ENCODE results near the gene PWP1.
"Not testable (repeated sequence)": the region's sequence is repeated elsewhere in the genome, so short reads cannot be mapped to it uniquely, and the experiment has no call there.

PWP1 gene

DNA sequence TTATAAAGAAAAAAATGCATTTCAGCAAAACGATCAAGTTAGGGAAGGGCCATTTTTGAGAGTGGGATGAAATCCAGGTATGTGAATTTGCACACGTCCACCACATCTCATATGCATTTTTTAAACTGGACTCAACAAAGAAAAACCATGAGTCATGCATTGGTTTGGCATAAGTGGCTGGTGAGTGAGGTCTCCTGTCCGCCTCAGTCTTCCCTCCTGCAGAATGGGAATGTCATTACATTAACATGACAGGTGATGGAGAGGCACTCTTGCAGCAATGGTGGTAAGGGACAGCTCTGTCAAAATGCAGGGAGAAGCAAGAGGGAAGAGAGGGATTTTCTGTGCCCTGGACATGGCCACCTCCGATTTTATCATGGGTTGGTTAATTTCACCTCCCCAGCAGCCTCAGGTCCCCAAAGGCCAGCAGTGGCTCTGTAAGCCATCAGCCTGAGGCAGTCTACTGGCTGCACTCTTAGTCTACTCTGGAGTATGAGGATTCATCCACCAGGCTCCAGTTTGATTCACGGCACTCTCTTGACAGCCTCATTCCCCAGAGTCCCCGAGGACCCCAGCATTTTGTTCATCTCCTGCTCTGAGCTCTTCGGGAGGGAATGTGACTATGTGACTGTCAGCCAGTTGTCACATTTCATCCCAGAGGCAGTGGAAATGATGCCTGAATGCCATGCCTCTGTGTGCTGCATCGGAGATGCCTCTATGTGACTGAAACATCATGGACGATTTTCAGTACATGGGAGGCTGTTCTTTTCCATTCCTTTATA, 17.1 kb upstream of the PWP1 start:
- DNase-seq = no peak

DNA sequence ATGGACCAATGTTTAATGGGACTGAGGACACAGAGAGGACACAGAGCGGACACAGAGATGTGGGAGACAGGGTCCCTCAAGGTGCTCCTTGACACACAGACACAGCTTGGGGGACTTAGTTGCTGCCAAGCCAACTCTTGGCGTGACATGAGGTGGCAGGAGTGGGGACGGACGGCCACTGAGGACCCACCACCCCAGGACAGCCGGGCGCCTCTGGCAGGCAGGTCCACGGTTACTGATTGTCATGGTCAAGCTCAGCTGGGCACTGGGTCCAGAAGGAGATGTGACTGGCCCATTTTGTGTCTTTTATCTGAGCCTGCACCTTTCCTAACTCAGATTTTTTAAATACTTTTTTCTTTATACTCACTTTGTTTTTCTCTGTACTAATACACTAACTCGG, 15.7 kb upstream of the PWP1 start:
- DNase-seq = no peak

DNA sequence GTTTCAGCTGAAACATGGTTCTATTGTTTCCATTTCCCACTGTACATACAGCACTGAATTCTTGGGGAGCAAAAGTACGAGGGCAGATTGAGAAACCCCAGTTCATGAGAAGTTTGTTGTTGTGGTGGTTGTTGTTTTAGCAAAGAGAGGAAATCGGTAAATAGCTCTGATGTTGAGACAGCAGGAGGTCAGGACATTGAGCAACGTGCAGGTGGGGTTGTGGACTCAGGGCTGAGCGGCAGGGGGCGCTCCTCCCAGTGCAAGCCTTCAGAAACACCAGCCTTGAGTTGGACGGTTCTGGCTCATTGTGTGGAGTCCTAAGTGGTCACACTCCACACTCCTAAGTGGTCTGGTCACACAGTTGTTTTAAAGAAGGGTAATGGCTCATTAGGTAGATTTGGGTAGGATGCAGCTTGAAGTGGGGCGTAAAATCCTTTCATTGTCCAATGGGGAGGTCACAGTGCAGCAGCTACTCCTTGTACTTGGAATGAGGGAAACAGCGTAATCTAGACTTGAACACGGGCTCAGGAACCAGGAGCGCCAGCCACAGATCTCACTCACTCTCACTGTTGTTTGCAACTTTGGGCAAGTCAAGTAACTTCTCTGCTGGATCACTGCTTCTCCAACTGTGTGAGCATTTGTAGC, 14.5 kb upstream of the PWP1 start:
- no peak for DNase-seq

DNA sequence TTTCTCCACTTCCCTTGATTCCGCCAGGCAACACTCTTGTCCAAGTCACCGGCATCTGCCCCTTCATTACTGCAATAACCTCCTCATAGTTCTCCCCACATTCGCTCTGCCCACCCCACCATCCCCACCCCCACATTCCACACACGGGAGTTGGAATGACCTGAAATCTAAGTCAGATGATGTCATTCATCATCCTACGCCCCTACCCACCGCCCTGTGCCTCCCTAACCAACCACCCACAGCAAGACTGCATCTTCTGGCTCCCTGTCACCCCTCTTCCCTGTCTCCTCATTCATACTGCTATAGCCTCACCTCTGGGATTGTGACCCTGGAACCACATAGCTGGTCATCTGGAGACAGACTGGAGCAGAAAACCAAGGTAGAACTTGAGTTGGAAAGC, 7.9 kb upstream of the PWP1 start:
- DNase-seq = no peak

DNA sequence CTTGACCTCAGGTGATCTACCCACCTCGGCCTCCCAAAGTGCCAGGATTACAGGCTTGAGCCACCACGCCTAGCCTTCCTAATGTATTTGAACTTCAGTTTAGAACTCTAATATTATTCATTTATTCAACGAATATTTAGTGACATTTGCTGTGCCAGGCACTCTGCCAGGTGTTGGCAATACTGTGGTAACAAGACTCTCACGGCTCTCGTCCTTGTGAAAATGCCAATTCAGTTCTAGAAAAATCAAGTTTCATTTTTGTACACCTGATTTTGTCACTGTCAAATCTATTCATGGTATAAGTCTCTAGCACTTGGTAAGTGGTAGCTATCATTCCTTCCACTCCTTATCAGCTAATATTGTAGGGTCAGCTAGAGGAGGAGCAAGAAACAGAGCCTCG, 6.3 kb upstream of the PWP1 start:
- DNase-seq = peak; percentile 12

DNA sequence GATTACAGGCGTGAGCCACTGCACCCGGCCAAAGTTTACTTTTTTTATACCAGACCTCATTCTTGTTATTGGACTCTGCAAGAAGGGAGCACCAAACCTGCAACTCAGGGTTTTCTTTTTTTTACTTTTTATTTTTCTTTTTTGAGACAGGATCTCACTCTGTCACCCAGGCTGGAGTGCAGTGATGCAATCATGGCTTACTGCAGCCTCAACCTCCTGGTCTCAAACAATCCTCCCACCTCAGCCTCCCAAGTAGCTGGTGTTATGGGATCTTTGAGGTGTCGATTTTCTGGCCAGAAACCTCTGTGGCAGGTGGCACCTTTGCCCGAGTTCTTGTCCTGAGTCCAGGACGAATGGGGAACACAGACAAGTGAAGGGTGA, 4.2 kb upstream of the PWP1 start:
- DNase-seq = no peak

DNA sequence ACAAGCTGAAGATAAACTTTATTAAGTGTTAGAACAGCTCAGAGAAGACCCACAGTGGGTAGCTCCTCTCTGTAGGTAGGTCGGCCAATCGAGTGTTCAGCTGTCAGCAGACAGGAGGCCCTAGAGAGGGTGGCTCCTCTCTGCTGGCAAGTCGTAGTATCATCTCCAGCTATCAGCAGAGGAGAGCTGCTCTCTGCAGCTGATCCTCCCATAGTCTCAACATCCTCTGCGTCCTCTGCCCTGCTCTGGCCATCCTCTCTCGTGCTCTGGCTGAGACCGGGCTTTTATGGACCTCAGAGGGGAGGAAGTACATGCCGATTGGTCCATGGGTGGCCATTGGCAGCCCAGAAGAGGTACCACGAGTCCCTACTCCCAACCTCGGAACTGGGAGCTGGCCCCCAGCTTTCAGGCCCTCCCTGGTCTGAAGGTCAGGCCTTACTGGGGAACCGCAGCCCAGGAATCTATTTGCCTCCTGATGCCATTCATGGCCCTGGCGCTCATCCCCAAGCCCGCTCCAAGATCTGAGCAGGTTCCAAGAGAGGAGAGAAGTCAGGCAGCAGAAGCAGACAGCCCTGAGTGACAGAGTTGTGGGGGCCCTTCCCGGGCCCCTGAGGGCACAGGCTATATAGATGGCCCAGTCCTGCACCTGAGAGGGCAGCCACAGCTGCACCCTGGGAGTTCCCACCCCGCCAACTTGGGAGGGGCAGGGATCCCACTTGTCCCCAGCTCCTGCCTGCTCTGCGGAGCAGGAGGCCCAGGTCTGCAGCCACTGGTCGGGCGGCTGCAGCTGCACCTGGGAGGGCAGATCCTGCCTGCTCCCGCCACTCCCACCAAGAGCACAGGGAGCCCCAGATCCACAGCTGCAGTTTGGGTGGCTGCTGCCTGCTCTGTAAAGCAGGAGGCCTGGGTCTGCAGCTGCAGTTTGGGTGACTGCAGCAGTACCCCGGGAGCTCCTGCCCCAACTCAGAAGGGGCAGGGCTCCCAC, 3.5 kb upstream of the PWP1 start:
- DNase-seq = no peak

DNA sequence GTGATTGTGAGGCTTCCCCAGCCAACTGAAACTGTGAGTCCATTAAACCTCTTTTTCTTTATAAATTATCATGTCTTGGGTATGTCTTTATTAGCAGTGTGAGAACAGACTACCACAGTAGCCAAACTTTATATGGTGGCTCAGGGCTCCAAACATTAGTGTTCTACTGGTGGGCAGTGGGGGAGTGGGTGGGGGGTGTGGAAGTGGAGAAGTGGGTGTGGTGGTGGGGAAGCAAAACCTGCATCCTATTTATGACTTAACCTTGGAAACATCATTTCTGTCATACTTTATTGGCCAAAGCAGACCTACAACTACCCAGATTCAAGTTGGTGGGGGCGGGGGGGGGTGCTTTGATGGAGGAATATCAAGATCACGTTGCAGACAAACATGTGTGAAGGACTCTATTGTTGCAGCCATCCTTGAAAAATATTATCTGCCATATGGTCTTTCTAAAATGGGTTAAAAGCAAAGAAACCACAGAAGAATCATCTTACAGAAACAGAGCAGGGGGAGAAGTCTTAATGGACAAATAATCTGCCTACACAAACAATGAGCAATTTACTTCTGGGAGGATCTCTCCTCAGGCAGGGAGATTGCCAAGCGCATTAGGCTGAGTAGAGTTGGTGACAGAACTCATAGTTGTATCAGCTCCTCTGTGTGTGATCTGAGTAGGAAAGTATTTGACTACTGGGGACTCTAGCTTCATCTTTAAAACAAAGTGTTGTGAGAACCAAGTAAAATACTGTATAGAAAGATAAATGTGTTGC, 1.4 kb upstream of the PWP1 start:
- DNase-seq = peak; percentile 93

DNA sequence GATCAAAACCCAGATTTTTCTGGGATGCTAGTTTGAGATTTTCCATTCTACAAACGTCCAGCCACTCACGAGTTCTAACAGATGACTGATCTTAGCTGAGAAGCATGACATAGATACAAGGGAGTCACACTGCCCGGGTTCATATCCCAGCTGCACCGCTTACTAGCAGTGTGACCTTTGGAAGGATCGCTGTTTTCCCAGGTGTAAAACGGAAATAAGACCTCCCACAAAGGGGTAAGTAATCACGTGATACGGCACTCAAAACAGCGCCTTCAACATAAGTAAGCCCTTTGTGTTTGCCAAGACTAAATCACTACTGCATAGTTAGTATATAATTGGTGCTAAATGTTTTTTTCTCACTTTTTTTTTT, 624 bp upstream of the PWP1 start:
- DNase-seq = peak; percentile 86

DNA sequence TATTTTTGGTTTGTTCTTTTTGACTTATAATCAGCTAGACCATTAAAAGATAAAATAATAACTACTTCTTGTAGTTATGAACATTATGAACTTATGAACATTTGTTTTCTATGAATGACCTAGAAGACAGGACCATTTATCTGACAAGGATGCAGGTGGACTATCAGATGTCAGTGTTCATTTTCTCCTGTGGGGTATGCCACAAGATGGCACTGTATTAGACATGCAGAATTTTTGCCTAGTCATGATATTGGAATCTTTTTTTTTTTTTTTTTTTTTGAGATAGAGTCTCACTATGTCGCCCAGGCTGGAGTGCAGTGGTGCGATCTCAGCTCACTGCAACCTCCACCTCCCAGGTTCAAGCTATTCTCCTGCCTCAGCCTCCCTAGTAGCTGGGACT, 10.2 kb downstream of the PWP1 start:
- peak; percentile 46 for DNase-seq

DNA sequence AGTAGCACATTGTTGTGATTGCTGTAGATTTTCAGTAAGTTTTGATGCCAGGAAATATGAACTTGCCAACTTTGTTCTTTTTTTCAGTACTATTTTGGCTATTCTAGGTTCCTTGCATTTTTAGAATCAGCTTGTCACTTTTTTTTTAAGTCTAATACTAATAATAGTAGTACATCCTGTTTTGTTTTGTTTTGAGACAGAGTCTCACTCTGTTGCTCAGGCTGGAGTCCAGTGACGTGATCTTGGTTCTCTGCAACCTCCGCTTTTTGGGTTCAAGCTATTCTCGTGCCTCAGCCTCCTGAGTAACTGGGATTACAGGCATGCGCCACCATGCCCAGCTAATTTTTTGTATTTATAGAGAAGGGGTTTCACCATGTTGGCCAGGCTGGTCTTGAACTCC, 16.5 kb downstream of the PWP1 start:
- no peak for DNase-seq

DNA sequence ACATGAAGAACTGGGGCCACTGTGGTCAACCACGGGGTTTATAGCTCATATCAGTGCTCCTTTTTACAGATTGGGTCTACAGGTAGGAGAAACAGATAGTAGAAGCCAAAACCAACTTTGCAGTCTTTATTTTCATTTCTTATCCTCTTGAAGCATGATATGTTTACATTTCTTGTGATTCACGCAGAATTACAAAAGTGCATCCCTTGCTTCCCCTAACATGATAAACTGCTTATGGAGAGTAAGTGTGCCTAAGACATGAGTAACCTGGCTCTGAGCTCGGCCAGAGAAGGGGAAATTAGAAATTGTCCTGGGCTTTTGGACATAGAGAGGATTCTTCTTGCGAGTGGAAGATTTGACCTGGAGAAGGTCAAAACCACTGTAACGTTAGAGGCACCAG, 18.4 kb downstream of the PWP1 start:
- no peak for DNase-seq

DNA sequence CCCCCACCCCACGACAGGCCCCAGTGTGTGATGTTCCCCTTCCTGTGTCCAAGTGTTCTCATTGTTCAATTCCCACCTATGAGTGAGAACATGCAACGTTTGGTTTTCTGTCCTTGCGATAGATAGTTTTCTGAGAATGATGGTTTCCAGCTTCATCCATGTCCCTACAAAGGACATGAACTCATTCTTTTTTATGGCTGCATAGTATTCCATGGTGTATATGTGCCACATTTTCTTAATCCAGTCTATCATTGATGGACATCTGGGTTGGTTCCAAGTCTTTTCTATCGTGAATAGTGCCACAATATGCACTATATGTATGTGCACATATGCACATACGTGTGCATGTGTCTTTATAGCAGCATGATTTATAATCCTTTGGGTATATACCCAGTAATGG, 19.9 kb downstream of the PWP1 start:
- DNase-seq = not testable (repeated sequence)

DNA sequence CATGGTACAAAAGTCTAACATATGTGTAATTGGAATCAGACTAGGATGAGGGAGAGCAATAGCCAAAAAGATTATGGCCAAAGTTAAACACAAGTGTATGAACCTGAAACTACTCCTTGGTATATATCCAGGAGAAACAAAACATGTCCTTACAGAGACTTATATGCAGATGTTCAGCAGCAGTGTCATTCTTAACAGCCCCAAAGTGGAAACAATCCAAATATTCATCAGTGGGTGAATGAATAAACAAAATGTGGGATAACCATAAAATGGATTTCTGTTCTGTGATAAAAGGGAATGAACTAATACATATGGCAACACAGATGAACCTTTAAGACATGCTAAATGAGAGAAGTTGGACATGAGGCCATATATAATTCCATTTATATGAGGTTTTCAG, 30.2 kb downstream of the PWP1 start:
- no peak for DNase-seq

DNA sequence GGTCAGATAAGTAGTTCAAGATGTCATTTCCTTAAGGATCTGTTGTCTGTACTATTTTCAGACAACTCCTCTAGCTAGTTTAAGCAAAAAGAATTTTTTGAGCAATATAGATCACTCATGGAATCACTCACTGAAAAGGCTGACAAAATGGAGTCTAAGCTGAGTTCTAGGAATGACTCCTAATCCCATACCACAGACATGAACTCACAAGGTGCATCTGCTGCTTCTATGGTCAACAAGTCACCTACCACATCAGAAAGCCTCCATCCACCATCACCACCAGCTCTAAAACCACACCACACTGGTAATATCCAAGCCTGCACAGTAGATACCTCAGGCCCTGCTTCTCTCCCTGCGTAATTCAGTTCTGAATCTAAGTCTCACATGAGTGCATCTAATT, 33.0 kb downstream of the PWP1 start:
- DNase-seq = no peak

DNA sequence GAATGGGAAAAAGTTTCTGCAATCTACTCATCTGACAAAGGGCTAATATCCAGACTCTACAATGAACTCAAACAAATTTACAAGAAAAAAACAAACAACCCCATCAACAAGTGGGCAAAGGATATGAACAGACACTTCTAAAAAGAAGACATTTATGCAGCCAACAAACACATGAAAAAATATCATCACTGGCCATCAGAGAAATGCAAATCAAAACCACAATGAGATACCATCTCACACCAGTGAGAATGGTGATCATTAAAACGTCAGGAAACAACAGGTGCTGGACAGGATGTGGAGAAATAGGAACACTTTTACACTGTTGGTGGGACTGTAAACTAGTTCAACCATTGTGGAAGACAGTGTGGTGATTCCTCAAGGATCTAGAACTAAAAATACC, 41.7 kb downstream of the PWP1 start:
- DNase-seq = not testable (repeated sequence)

DNA sequence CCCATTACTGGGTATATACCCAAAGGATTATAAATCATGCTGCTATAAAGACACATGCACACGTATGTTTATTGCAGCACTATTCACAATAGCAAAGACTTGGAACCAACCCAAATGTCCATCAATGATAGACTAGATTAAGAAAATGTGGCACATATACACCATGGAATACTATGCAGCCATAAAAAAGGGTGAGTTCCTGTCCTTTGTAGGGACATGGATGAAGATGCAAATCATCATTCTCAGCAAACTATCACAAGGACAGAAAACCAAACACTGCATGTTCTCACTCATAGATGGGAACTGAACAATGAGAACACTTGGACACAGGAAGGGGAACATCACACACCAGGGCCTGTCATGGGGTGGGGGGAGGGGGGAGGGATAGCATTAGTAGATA, 42.1 kb downstream of the PWP1 start:
- not testable (repeated sequence) for DNase-seq

DNA sequence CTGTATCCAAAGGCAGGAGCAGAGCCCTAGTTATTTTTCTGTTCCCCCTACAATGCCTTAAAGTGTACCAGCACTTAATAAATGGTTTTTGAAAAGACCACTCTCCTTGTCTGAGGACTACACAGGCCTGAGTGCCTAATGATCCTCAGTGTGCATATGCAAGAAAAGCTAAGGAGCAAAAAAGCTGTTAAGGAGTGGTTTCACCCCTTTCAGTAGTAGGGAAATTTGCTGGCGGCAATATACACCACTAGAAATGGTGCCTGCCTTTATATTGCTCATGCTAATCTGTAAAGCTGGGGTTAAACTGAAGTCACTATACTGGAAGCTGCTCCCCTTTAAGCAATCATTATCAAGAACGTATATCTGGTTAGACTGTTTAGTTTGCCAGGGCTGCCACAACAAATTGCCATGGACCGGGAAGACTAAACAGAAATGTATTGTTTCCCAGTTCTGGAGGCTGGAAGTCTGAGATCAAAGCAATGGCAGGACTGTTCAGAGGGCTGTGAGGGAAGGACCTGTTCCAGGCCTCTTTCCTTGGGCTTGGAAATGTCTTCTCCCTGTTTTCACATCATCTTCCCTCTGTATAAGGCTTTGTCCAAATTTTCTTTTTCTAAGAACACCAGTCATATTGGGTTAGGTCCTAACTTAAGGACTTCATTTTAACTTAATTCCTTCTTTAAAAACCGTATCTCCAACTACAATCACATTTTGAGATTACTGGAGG, 45.2 kb downstream of the PWP1 start:
- DNase-seq = no peak

DNA sequence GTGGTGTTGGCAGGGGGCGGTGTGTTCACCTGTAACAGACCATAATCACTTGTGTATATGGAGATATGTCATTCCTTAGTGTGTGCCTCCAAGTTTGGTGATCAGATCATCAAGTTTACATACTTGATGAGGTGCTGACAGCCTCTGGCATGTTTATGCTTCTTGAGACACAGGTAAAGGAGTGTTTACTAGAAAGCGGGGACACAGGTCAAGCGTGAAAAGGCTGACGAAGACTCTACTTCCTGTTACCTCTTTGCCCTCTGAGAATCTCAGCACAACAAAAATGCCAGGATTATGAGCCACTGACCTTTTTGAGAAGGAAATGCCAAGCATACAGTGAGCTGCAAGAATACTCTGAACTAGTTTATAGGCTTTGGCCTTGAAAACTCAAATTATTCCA, 45.8 kb downstream of the PWP1 start:
- no peak for DNase-seq

DNA sequence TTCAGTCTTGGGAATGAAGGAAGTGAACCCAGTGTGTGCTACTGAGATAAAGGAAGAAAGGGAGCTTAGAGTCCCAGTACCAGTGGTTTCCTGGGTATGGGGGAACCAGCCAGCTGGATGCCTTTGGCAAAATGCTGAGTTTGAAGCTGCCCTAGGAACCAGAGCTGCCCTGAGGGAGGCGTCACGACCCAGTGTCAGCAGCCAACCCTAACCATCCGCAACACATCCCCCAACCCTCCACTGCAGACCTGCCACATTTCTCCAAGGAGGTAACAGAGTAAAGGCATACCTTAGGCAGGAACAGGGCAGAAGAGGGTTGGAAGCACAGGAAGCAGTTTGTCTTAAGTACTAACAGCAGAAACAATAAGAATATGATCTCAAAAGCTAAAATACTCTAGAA, 46.8 kb downstream of the PWP1 start:
- DNase-seq = no peak

DNA sequence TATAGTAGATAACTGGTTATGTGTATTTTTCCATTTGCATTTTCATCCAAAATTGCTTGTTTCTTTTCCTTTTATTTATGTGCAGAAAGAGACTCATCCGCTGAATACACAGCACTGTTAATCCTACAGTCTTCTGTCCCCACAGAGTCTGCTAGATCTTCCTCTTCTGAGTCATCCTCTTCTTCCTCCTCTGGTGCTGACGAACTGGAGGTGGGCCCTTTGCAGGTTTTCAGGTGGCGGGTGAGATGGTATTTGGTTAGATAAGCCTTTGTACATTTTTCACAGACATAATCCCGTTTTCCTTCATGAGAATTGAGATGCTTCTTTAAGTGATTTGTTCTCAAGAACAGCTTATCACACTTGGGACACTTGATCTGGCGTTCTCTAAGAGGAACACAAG, 48.5 kb downstream of the PWP1 start:
- no peak for DNase-seq

DNA sequence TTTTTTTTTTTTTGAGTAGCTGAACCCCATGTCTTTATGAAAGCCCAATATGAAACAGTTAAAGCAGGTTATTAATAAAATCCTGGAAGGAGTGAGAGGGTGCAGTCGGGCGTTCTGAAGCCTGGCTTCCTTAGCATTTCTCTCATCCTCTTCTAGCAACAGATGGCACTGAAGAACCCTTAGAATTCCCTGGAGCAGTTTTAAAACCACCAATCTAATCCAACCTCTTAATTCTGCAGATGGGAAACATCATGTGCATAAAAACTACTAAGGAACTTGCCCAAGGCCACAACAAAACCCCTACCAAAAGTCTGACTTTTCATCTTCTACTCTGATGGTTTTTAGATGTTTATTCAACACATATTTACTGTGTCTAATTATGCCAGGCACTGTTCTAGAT, 50.2 kb downstream of the PWP1 start:
- peak; percentile 22 for DNase-seq

Measured in NCI-H2171 treated with DMSO at 0.1 percent for 48 hours (cell line).